GM23248 (cell line): ENCODE measurements around the gene PORCN. TPM values are rescaled to one million over a fixed set of nuclear protein-coding genes. Genes with fewer than 3 reads are reported as not detected.
"Not testable (repeated sequence)": the region's sequence is repeated elsewhere in the genome, so short reads cannot be mapped to it uniquely, and the experiment has no call there.

Source experiments
- DNase-seq: peaks from one replicate; pipeline ENCODE4 v3.0.0-alpha.2; 2015
- H2AFZ ChIP-seq: fragments of 200-600 bp; sonication (generic); 2 replicates; pipeline ENCODE4 v1.6.1; 2016; ENCODE audit warnings: antibody characterized with exemption
- H3F3A ChIP-seq: fragments of 200-600 bp; sonication (generic); 2 replicates; pipeline ENCODE4 v1.6.1; 2016; ENCODE audit warnings: mild to moderate bottlenecking, antibody characterized with exemption, mixed run types; ENCODE audit not compliant: insufficient read depth
- H3K27ac ChIP-seq: fragments of 200-600 bp; sonication (generic); 2 replicates; pipeline ENCODE4 v1.5.1; 2016; ENCODE audit warnings: mild to moderate bottlenecking
- H3K27me3 ChIP-seq: fragments of 200-600 bp; sonication (generic); replicated peaks from 2 replicates; pipeline ENCODE4 v1.6.1; 2016; ENCODE audit warnings: mild to moderate bottlenecking; ENCODE audit not compliant: insufficient read depth
- H3K36me3 ChIP-seq: fragments of 200-600 bp; sonication (generic); 2 replicates; pipeline ENCODE4 v1.6.1; 2016; ENCODE audit warnings: low read depth, mild to moderate bottlenecking
- H3K4me1 ChIP-seq: fragments of 200-600 bp; sonication (generic); 2 replicates; pipeline ENCODE4 v1.6.1; 2016; ENCODE audit warnings: mild to moderate bottlenecking; ENCODE audit not compliant: insufficient read depth
- H3K4me2 ChIP-seq: fragments of 200-600 bp; sonication (generic); one replicate; pipeline ENCODE4 v1.6.1; 2016; ENCODE audit warnings: mild to moderate bottlenecking; ENCODE audit not compliant: unreplicated experiment
- H3K4me3 ChIP-seq: fragments of 200-600 bp; sonication (generic); 2 replicates; pipeline ENCODE4 v1.5.1; 2016; ENCODE audit warnings: mild to moderate bottlenecking
- H3K79me2 ChIP-seq: fragments of 200-600 bp; sonication (generic); 2 replicates; pipeline ENCODE4 v1.6.1; 2016; ENCODE audit warnings: mild to moderate bottlenecking; ENCODE audit not compliant: insufficient read depth
- H3K9ac ChIP-seq: fragments of 200-600 bp; sonication (generic); 2 replicates; pipeline ENCODE4 v1.6.1; 2016; ENCODE audit warnings: mild to moderate bottlenecking
- H3K9me2 ChIP-seq: fragments of 200-600 bp; sonication (generic); 2 replicates; pipeline ENCODE4 v1.6.1; 2016; ENCODE audit warnings: mixed run types, mild to moderate bottlenecking, moderate library complexity; ENCODE audit not compliant: insufficient read depth
- H3K9me3 ChIP-seq: fragments of 200-600 bp; sonication (generic); one replicate; pipeline ENCODE4 v1.6.1; 2017; ENCODE audit warnings: low read depth
- H4K20me1 ChIP-seq: fragments of 200-600 bp; sonication (generic); 2 replicates; pipeline ENCODE4 v1.6.0; 2016; ENCODE audit not compliant: insufficient read depth
- EZH2 ChIP-seq: fragments of 200-600 bp; sonication (generic); IDR thresholded peaks from 2 replicates; pipeline ENCODE4 v1.6.1; 2018; ENCODE audit warnings: antibody characterized with exemption, mild to moderate bottlenecking; ENCODE audit not compliant: insufficient read depth, poor library complexity, severe bottlenecking
- EZH2phosphoT487 ChIP-seq: fragments of 200-600 bp; sonication (generic); IDR thresholded peaks from 2 replicates; pipeline ENCODE4 v1.6.1; 2018; ENCODE audit warnings: antibody characterized with exemption, moderate library complexity, mild to moderate bottlenecking, low read depth; ENCODE audit not compliant: insufficient read depth
- WGBS, 2 experiments: methylation state at CpG; one replicate each; pipeline ENCODE4 v1.1.6; 2015 to 2017; ENCODE audit warnings: low lambda C conversion rate in 2 of 2, low coverage in 1 of 2; ENCODE audit errors: missing lambda C conversion rate in 2 of 2; 5-methylcytosine and 5-hydroxymethylcytosine counted together
- in situ Hi-C: fragments of 300-500 bp; cut with MboI; formaldehyde crosslinking; loops from 2 replicates; pipeline ENCODE4 v1.15.0; 2020
- polyA plus RNA-seq: library from polyadenylated mRNA; unstranded; fragments of >200 nt; fragmentation: Nextera tagmentation; extraction: Ambion mirVana; gene quantifications from 2 replicates; pipeline ENCODE4 v1.2.1, GENCODE V29; 2016
- total RNA-seq: library from RNA; depleted of rRNA; stranded (reverse); fragments of >200 nt; shearing (Covaris generic); gene quantifications from 2 replicates; pipeline ENCODE4 v1.2.3, GENCODE V29; 2014

The PORCN gene
- total and polyA plus RNA-seq, 2 experiments from 2014 or later = 20.3 to 32.2 TPM

- H3K9me2 ChIP-seq = no peaks in the 10 kb centered on the region
- no peaks in the 10 kb centered on the region for H3K9me3 ChIP-seq
- no peak for DNase-seq
- H3K36me3 ChIP-seq = no peaks in the 10 kb centered on the region
- no peaks in the 10 kb centered on the region for H3K27me3 ChIP-seq
- in situ Hi-C loops = no loop called here
- H3K9ac ChIP-seq = 0 out of 2 replicates have a peak overlapping the region, but pooled peaks have one; percentile 74
- peak overlapping the region; percentile 90 for H2AFZ ChIP-seq
- peak overlapping the region; percentile 84 for H3K4me2 ChIP-seq
- peaks cover 9% of the 10 kb centered on the region; the same call in 1 of the 2 replicates for H3F3A ChIP-seq
- no peak for TF ChIP-seq EZH2phosphoT487
- TF ChIP-seq EZH2 = no peak
- no peaks in the 10 kb centered on the region for H4K20me1 ChIP-seq
- peak overlapping the region; percentile 75 for H3K4me3 ChIP-seq
- no peaks in the 10 kb centered on the region; the same call in 1 of the 2 replicates for H3K4me1 ChIP-seq
- H3K79me2 ChIP-seq = peaks cover 4% of the 10 kb centered on the region
- H3K27ac ChIP-seq = no peak overlapping the region
- 44 to 50% methylated on average over 2 of the region's 2 CpGs for WGBS, 2 experiments
Observed at GRCh38 chrX:48520976-48521352, 12.2 kb downstream of the PORCN start.

DNA sequence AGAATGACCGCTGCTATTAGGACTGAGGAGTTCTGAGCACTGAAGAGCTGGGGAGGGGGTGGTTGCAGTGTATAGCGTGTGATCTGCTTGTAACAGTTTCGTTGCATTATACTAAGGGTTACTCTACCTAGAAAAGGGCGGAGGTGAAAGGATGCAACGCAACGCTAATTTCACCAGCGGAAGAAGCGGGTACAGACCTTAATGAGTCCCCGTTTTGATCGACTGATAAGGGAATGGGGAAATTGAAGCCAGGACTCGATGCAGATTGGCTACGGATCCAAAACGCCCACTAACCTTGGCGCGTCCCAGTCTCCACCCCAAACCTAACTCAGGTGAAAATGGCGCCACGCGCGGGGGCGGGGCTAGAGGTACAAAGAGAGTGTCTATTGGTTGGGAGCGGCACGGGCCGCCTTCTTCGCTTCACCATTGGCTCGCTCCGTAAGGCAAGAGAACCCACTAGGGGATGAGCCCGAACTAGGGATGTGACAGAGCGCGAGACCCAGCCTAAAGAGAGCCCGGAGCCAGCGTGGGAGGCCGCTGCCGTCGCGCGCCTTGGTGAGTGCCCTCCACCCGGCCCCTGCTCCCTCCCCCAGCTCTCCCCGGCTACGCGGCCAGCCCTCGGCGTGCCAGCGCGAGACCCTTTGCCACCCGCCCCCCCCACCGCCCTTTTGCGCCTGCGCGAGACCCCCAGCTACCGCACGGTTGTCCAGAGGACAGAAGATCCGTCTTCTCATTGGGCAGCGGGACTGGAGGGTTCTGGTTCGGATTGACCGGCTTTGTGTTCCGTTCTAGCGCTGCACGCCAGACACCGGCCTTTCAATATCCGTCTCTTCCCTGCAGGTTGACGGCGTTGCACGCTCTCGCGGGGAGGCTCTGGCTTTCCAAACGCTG is 12.8 kb downstream of the PORCN start, which contains the start of gene EBP:
Gene EBP (plus strand): TSS at position 456 of the 891 bp plus-strand sequence. CDS start 1,964 bp downstream, outside the sequence.
- Histone ChIP-seq H3F3A (peaks cover 9% of the 10 kb centered on the region; the same call in 1 of the 2 replicates), H3K4me3 (peak within 1 kb of the TSS; percentile 75), H3K27me3 (no peaks in the 10 kb centered on the region), H2AFZ (peak within 1 kb of the TSS; percentile 90), H3K9me2 (no peaks in the 10 kb centered on the region), H3K4me1 (peaks cover 4% of the 10 kb centered on the region; the same call in 1 of the 2 replicates), H3K79me2 (peaks cover 4% of the 10 kb centered on the region), H3K4me2 (peak within 1 kb of the TSS; percentile 84), H3K9ac (peak within 1 kb of the TSS; percentile 74), H4K20me1 (no peaks in the 10 kb centered on the region), H3K27ac (no peak within 1 kb of the TSS), H3K9me3 (no peaks in the 10 kb centered on the region), H3K36me3 (no peaks in the 10 kb centered on the region)
- in situ Hi-C loops = no loop called here
- no peak for TF ChIP-seq EZH2phosphoT487
- TF ChIP-seq EZH2 = no peak
- WGBS, 2 experiments = 1 to 6% methylated on average over 31 of the region's 66 CpGs
- DNase-seq = peak; percentile 91

DNA sequence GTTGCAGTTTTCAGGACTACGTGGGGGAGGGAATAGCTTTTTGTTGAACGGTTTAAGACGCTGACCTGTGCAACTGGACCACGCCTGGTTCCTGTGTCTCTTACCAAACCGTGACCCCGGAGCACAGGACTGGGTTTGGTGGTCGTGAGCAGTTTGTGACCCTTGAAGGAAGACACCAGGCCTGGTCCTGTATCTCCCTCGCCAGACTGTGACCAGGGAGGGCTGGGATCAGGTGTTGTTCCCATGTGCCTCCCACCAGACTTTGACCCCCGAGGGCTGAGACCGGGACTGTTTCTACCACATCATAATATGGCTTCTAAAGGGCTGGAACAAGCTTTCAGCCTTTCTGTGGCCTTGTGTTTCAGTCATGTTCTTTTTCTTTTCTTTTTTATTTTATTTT is 13.5 kb downstream of the PORCN start:
- Histone ChIP-seq H3K27ac (no peak overlapping the region), H3K4me3 (peak overlapping the region; percentile 75)
- in situ Hi-C loops = no loop called here

DNA sequence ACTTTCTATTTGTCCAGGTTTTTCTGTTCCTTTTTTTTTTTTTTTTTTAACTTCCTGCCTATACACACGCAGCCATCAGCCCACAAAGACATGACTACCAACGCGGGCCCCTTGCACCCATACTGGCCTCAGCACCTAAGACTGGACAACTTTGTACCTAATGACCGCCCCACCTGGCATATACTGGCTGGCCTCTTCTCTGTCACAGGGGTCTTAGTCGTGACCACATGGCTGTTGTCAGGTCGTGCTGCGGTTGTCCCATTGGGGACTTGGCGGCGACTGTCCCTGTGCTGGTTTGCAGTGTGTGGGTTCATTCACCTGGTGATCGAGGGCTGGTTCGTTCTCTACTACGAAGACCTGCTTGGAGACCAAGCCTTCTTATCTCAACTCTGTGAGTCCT is 14.9 kb downstream of the PORCN start:
- Histone ChIP-seq H2AFZ (no peak overlapping the region), H4K20me1 (no peaks in the 10 kb centered on the region), H3K9ac (no peak overlapping the region), H3K36me3 (no peaks in the 10 kb centered on the region), H3K9me2 (no peaks in the 10 kb centered on the region), H3K4me2 (no peak overlapping the region), H3K27me3 (no peaks in the 10 kb centered on the region), H3K4me1 (peaks cover 4% of the 10 kb centered on the region; the same call in 1 of the 2 replicates), H3K9me3 (no peaks in the 10 kb centered on the region), H3K4me3 (no peak overlapping the region), H3K27ac (no peak overlapping the region), H3K79me2 (peaks cover 4% of the 10 kb centered on the region), H3F3A (peaks cover 9% of the 10 kb centered on the region; the same call in 1 of the 2 replicates)
- no peak for DNase-seq
- WGBS, 2 experiments = 91 to 96% methylated on average over 11 to 12 of the region's 12 CpGs
- TF ChIP-seq EZH2phosphoT487 = no peak
- TF ChIP-seq EZH2 = no peak
- in situ Hi-C loops = no loop called here

More for the DNA sequence above, 13.5 kb downstream of the PORCN start:
- H3K9ac ChIP-seq = peak overlapping the region; percentile 74
- H3K79me2 ChIP-seq = peaks cover 4% of the 10 kb centered on the region
- H3K36me3 ChIP-seq = no peaks in the 10 kb centered on the region
- peaks cover 4% of the 10 kb centered on the region; the same call in 1 of the 2 replicates for H3K4me1 ChIP-seq
- H3F3A ChIP-seq = peaks cover 9% of the 10 kb centered on the region; the same call in 1 of the 2 replicates
- peak overlapping the region; percentile 84 for H3K4me2 ChIP-seq
- H3K9me2 ChIP-seq = no peaks in the 10 kb centered on the region
- 12 to 13% methylated on average over 9 of the region's 10 CpGs for WGBS, 2 experiments
- H4K20me1 ChIP-seq = no peaks in the 10 kb centered on the region
- no peak for DNase-seq
- H3K9me3 ChIP-seq = no peaks in the 10 kb centered on the region
- TF ChIP-seq EZH2phosphoT487 (no peak), EZH2 (no peak)
- no peaks in the 10 kb centered on the region for H3K27me3 ChIP-seq
- peak overlapping the region; percentile 90 for H2AFZ ChIP-seq

DNA sequence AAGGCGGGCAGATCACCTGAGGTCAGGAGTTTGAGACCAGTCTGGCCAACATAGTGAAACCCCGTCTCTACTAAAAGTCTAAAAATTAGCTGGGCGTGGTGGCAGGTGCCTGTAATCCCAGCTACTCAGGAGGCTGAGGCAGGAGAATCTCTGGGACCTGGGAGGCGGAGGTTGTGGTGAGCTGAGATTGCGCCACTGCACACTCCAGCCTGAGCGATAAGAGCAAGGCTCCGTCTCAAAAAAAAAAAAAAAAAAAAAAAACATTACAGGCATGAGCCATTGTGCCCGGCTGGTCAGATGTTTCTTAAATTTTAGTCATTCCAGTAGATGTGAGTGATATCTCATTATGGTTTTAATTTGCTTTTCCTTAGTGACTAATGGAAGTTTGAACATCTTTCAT is 17.1 kb downstream of the PORCN start:
- DNase-seq = peak; percentile 48
- H3K36me3 ChIP-seq, H4K20me1 ChIP-seq, H3K9ac ChIP-seq, H3K79me2 ChIP-seq, H3K4me1 ChIP-seq, H3K4me2 ChIP-seq, H3K27me3 ChIP-seq, H3K4me3 ChIP-seq, H2AFZ ChIP-seq, in situ Hi-C loops, H3K27ac ChIP-seq, H3K9me2 ChIP-seq, H3K9me3 ChIP-seq: not testable (repeated sequence)
- 32 to 51% methylated on average over 7 to 8 of the region's 8 CpGs for WGBS, 2 experiments
- H3F3A ChIP-seq = peaks cover 17% of the 10 kb centered on the region
